A549 (cell line): Measurements from ENCODE around the gene RTN4R. TPM values are rescaled to one million over a fixed set of nuclear protein-coding genes. Genes with fewer than 3 reads are reported as not detected.

Source experiments
- ATAC-seq, 2 experiments: fragments of 200-7000 bp in 1 of 2; fragments of >200 bp in 1 of 2; cut with Nextera tagmentation in 1 of 2; cut with Tn5 transposase in 1 of 2; 3 replicates each; pipeline versions ENCODE4 v1.8.0 to v1.9.1; 2018 to 2020; ENCODE audit warnings: mild to moderate bottlenecking in 1 of 2, moderate library complexity in 1 of 2
- CTCF ChIA-PET: fragments of 300-600 bp; sonication (Branson Sonifier 250); formaldehyde crosslinking; extraction: SDS; loops from one replicate; lab custom pipeline; 2021; ENCODE audit warnings: antibody characterized with exemption, inconsistent platforms; lab: Yijun Ruan, JAX
- POLR2A ChIA-PET: fragments of 350-600 bp; formaldehyde crosslinking; extraction: SDS; loops from one replicate; lab custom pipeline; 2021; ENCODE audit warnings: antibody characterized with exemption, inconsistent platforms; lab: Yijun Ruan, JAX
- DNase-seq, 2 experiments: peaks; one replicate each; pipeline versions ENCODE4 v3.0.0 to v3.0.0-alpha.2; 2011 to 2016; ENCODE audit warnings: low read depth in 1 of 2, low spot score in 1 of 2
- FAIRE-seq: peaks from 2 replicates; lab custom pipeline; 2011; peaks lifted over from hg19 to GRCh38; lab: Jason Lieb, UNC
- H3K27ac ChIP-seq, 2 experiments: fragments of >200 bp; sonication (Bioruptor Twin); formaldehyde crosslinking; 3 replicates each; pipeline ENCODE4 v1.5.1; 2016 to 2017
- H3K4me1 ChIP-seq: fragments of >200 bp; sonication (Bioruptor Twin); formaldehyde crosslinking; 3 replicates; pipeline ENCODE4 v1.6.1; 2016
- H3K4me2 ChIP-seq: fragments of >200 bp; sonication (Bioruptor Twin); formaldehyde crosslinking; 3 replicates; pipeline ENCODE4 v1.6.1; 2016
- H3K4me3 ChIP-seq: fragments of >200 bp; sonication (Bioruptor Twin); formaldehyde crosslinking; 3 replicates; pipeline ENCODE4 v1.5.1; 2016
- H3K9me3 ChIP-seq: fragments of >200 bp; sonication (Bioruptor Twin); formaldehyde crosslinking; 3 replicates; pipeline ENCODE4 v1.6.1; 2016
- ATOH8 ChIP-seq: fragments of 250-450 bp; sonication (Bioruptor Pico); IDR thresholded peaks from 2 replicates; pipeline ENCODE4 v1.5.0; 2020; ENCODE audit warnings: low read depth, mild to moderate bottlenecking, moderate library complexity
- BHLHE40 ChIP-seq: IDR thresholded peaks from 2 replicates; pipeline ENCODE4 v1.6.1; 2012; ENCODE audit warnings: low read depth, low read length, inconsistent platforms
- CTCF ChIP-seq: fragments of >200 bp; sonication (Bioruptor Twin); formaldehyde crosslinking; IDR thresholded peaks from 3 replicates; pipeline ENCODE4 v1.5.1; 2016
- EHF ChIP-seq: fragments of 250-450 bp; sonication (Bioruptor Pico); IDR thresholded peaks from 2 replicates; pipeline ENCODE4 v1.5.0; 2020; ENCODE audit warnings: mild to moderate bottlenecking
- ESRRA ChIP-seq: fragments of 150-350 bp; IDR thresholded peaks from 2 replicates; pipeline ENCODE4 v1.6.1; 2014; ENCODE audit warnings: mild to moderate bottlenecking, low read length, borderline replicate concordance
- FOSB ChIP-seq: fragments of 250-450 bp; sonication (Bioruptor Pico); IDR thresholded peaks from 2 replicates; pipeline ENCODE4 v1.5.0; 2020; ENCODE audit warnings: mild to moderate bottlenecking, moderate library complexity
- FOSL2 ChIP-seq, 2 experiments: fragments of 450-650 bp in 1 of 2; fragments of >200 bp in 1 of 2; sonication (Bioruptor Twin) in 1 of 2; formaldehyde crosslinking; IDR thresholded peaks; 2 replicates each; pipeline versions ENCODE4 v1.5.0 to v1.6.1; 2016 to 2020; ENCODE audit warnings: mild to moderate bottlenecking in 1 of 2, moderate library complexity in 1 of 2
- GATA3 ChIP-seq: IDR thresholded peaks from 2 replicates; pipeline ENCODE4 v1.6.1; 2012; ENCODE audit warnings: borderline replicate concordance
- HEYL ChIP-seq: fragments of 250-450 bp; sonication (Bioruptor Pico); IDR thresholded peaks from 2 replicates; pipeline ENCODE4 v1.8.0; 2021; ENCODE audit warnings: mild to moderate bottlenecking, moderate library complexity
- HOXA7 ChIP-seq: fragments of 250-450 bp; sonication (Bioruptor Pico); IDR thresholded peaks from 2 replicates; pipeline ENCODE4 v1.5.0; 2020; ENCODE audit warnings: mild to moderate bottlenecking, moderate library complexity
- KDM1A ChIP-seq: fragments of 200-600 bp; sonication (generic); IDR thresholded peaks from 2 replicates; pipeline ENCODE4 v1.6.1; 2016; ENCODE audit warnings: low read depth, mild to moderate bottlenecking
- KDM5A ChIP-seq: fragments of 200-600 bp; sonication (generic); IDR thresholded peaks from 2 replicates; pipeline ENCODE4 v1.6.1; 2016; ENCODE audit warnings: antibody characterized with exemption, mild to moderate bottlenecking
- MAZ ChIP-seq: fragments of 150-350 bp; IDR thresholded peaks from 2 replicates; pipeline ENCODE4 v1.6.1; 2014; ENCODE audit warnings: antibody characterized with exemption, low read depth, low read length, borderline replicate concordance
- MYC ChIP-seq: IDR thresholded peaks from 2 replicates; pipeline ENCODE4 v1.6.1; 2012; ENCODE audit warnings: mild to moderate bottlenecking, inconsistent platforms, low read length, improper control_type of control experiment, borderline replicate concordance
- NFE2L2 ChIP-seq: fragments of 150-350 bp; conservative IDR thresholded peaks from 2 replicates; pipeline ENCODE4 v1.6.1; 2014; ENCODE audit warnings: low read length
- NR3C1 ChIP-seq: fragments of >200 bp; sonication (Bioruptor Twin); formaldehyde crosslinking; IDR thresholded peaks from 3 replicates; pipeline ENCODE4 v1.6.1; 2017
- RAD21 ChIP-seq, 2 experiments: fragments of >200 bp in 1 of 2; sonication (Bioruptor Twin) in 1 of 2; formaldehyde crosslinking in 1 of 2; IDR thresholded peaks in 1 of 2; conservative IDR thresholded peaks in 1 of 2; 2 replicates in 1 of 2; 3 replicates in 1 of 2; pipeline ENCODE4 v1.6.1; 2012 to 2018; ENCODE audit warnings: inconsistent platforms in 1 of 2
- RARB ChIP-seq: fragments of 250-450 bp; sonication (Bioruptor Pico); IDR thresholded peaks from 2 replicates; pipeline ENCODE4 v1.8.0; 2021; ENCODE audit warnings: mild to moderate bottlenecking, moderate library complexity
- RFX5 ChIP-seq: fragments of 450-650 bp; IDR thresholded peaks from 2 replicates; pipeline ENCODE4 v1.7.1; 2014; ENCODE audit warnings: antibody characterized with exemption, mild to moderate bottlenecking, moderate library complexity
- SREBF2 ChIP-seq: fragments of 450-650 bp; IDR thresholded peaks from 2 replicates; pipeline ENCODE4 v1.6.1; 2014; ENCODE audit warnings: mild to moderate bottlenecking, moderate library complexity
- TP53 ChIP-seq: fragments of 250-450 bp; sonication (Bioruptor Pico); IDR thresholded peaks from 2 replicates; pipeline ENCODE4 v1.5.0; 2021; ENCODE audit warnings: mild to moderate bottlenecking, moderate library complexity
- ZFP36 ChIP-seq: fragments of 450-650 bp; IDR thresholded peaks from 2 replicates; pipeline ENCODE4 v1.6.1; 2014; ENCODE audit warnings: borderline replicate concordance; ENCODE audit not compliant: partially characterized antibody
- ZNF302 ChIP-seq: fragments of 250-450 bp; sonication (Bioruptor Pico); IDR thresholded peaks from 2 replicates; pipeline ENCODE4 v1.9.0; 2021; ENCODE audit warnings: inconsistent platforms, mild to moderate bottlenecking, moderate library complexity
- ZSCAN20 ChIP-seq: fragments of 250-450 bp; sonication (Bioruptor Pico); IDR thresholded peaks from 2 replicates; pipeline ENCODE4 v1.8.0; 2022; ENCODE audit warnings: mild to moderate bottlenecking, moderate library complexity
- WGBS: methylation state at CpG from one replicate; pipeline ENCODE4 v1.1.6; 2017; ENCODE audit errors: missing lambda C conversion rate; 5-methylcytosine and 5-hydroxymethylcytosine counted together
- polyA plus RNA-seq, 4 experiments: library from polyadenylated mRNA; depleted of rRNA in 3 of 4; stranded (reverse); fragments of >200 nt; fragmentation: RNase III in 1 of 4; extraction: RNeasy Plus Mini Kit Qiagen cat#74134 plus additional on column Dnase treatment in 1 of 4; gene quantifications; 2 replicates in 3 of 4; 3 replicates in 1 of 4; pipeline ENCODE4 v1.2.3, GENCODE V29; 2011 to 2017

Gene RTN4R
- polyA plus RNA-seq, 2 of the 4 experiments (the other 2 are of a cell fraction): 1.0 to 2.7 TPM

- ATAC-seq (no peak), FAIRE-seq (no peak), DNase-seq (no peak)
- WGBS: no CpG with 5 or more reads among the region's 8 CpGs
- ChIA-PET POLR2A (no interaction called here), CTCF (interaction anchor here (0.6 kb wide), 1 partner anchor 195 kb away, joined by 3 read pairs; no protein-coding TSS in a partner anchor)
- Histone ChIP-seq H3K4me2 (no peak overlapping the region), H3K4me3 (no peak overlapping the region), H3K4me1 (no peaks in the 10 kb centered on the region), H3K27ac (no peak overlapping the region), H3K9me3 (no peaks in the 10 kb centered on the region)
- TF ChIP-seq EHF (CRISPR knock-in tag) (no peak), FOSB (CRISPR knock-in tag) (no peak), KDM1A (no peak), FOSL2 (IDR thresholded peaks at IDR 0.05) (no peak), FOSL2 (CRISPR knock-in tag; IDR thresholded peaks at IDR 0.05) (no peak), ESRRA (no peak), MAZ (no peak), TP53 (CRISPR knock-in tag) (no peak), RFX5 (no peak), ZNF302 (CRISPR knock-in tag) (no peak), GATA3 (no peak)
Observed at GRCh38 chr22:20240900-20241299, 27.2 kb downstream of the RTN4R start.

GRCh38 chr22:20240447-20240764, 27.7 kb downstream of the RTN4R start:
- no peaks in the 10 kb centered on the region for H3K9me3 ChIP-seq
- TF ChIP-seq RAD21 (conservative IDR thresholded peaks at IDR 0.05 in 1 of 2, IDR thresholded peaks at IDR 0.05 in 1 of 2) (no peak), SREBF2 (no peak), HOXA7 (CRISPR knock-in tag) (no peak), ZSCAN20 (CRISPR knock-in tag) (no peak), NR3C1 (no peak), MAZ (no peak), CTCF (no peak), ATOH8 (CRISPR knock-in tag) (no peak)
- 71% methylated on average over 10 of the region's 14 CpGs for WGBS
- ChIA-PET CTCF (no interaction called here), POLR2A (no interaction called here)
- no peak overlapping the region for H3K4me3 ChIP-seq
- no peak overlapping the region for H3K4me2 ChIP-seq
- FAIRE-seq (no peak), ATAC-seq (no peak), DNase-seq (no peak)
- no peaks in the 10 kb centered on the region for H3K4me1 ChIP-seq
- no peak overlapping the region for H3K27ac ChIP-seq

GRCh38 chr22:20239676-20240446, 28.3 kb downstream of the RTN4R start:
- Histone ChIP-seq H3K9me3 (no peaks in the 10 kb centered on the region), H3K4me1 (no peaks in the 10 kb centered on the region), H3K27ac (no peak overlapping the region), H3K4me3 (no peak overlapping the region), H3K4me2 (no peak overlapping the region)
- no peak for DNase-seq
- WGBS: 76% methylated on average over 4 of the region's 9 CpGs
- TF ChIP-seq NFE2L2 (no peak), MYC (no peak), BHLHE40 (no peak), TP53 (CRISPR knock-in tag) (no peak), HOXA7 (CRISPR knock-in tag) (no peak), KDM5A (no peak), HEYL (no peak), ZNF302 (CRISPR knock-in tag) (no peak), RARB (CRISPR knock-in tag) (no peak), ZFP36 (no peak)
- ATAC-seq: no peak
- no peak for FAIRE-seq
- ChIA-PET POLR2A (no interaction called here), CTCF (interaction anchor here (0.7 to 2.5 kb wide), 4 partner anchors 14 to 86 kb away, joined by 3 to 14 read pairs (median 5); no protein-coding TSS in a partner anchor)
